OCI-LY7 (cell line): Measurements from ENCODE around the gene FOXP1. TPM values are rescaled to one million over a fixed set of nuclear protein-coding genes. Genes with fewer than 3 reads are reported as not detected.

Source experiments
- BruUV-seq: library from RNA; stranded (reverse); fragments of 400-500 nt; replicated peaks from 2 replicates; lab custom pipeline; 2021; lab: Mats Ljungman, UMichigan
- CTCF ChIA-PET: fragments of 300-600 bp; sonication (Branson Sonifier 250); formaldehyde crosslinking; loops from one replicate; lab custom pipeline; 2022; ENCODE audit warnings: antibody characterized with exemption; ENCODE audit not compliant: unreplicated experiment; lab: Charles Lee
- POLR2A ChIA-PET: fragments of 300-600 bp; sonication (Branson Sonifier 250); formaldehyde crosslinking; loops from one replicate; lab custom pipeline; 2022; ENCODE audit warnings: antibody characterized with exemption; lab: Charles Lee
- DNase-seq: peaks from one replicate; pipeline ENCODE4 v3.0.0-alpha.2; 2015; ENCODE audit warnings: low spot score
- H2AFZ ChIP-seq: fragments of 200-600 bp; sonication (generic), shearing (Covaris generic); 2 replicates; pipeline ENCODE4 v1.6.1; 2014; ENCODE audit warnings: mild to moderate bottlenecking, antibody characterized with exemption, low read length, moderate library complexity
- H3K27ac ChIP-seq: fragments of 200-600 bp; sonication (generic); 2 replicates; pipeline ENCODE4 v1.5.1; 2014; ENCODE audit warnings: mixed run types, low read depth, mild to moderate bottlenecking, moderate library complexity, low read length, inconsistent platforms; ENCODE audit not compliant: poor library complexity, severe bottlenecking
- H3K36me3 ChIP-seq: fragments of 200-600 bp; sonication (generic); 2 replicates; pipeline ENCODE4 v1.6.1; 2014; ENCODE audit warnings: mild to moderate bottlenecking, antibody characterized with exemption, low read length, moderate library complexity, mixed read lengths; ENCODE audit not compliant: insufficient read depth
- H3K4me1 ChIP-seq: fragments of 200-600 bp; sonication (generic); 2 replicates; pipeline ENCODE4 v1.5.1; 2014; ENCODE audit warnings: mild to moderate bottlenecking, low read length; ENCODE audit not compliant: insufficient read depth, poor library complexity, severe bottlenecking
- H3K4me2 ChIP-seq: fragments of 200-600 bp; sonication (generic); 2 replicates; pipeline ENCODE4 v1.6.1; 2014; ENCODE audit warnings: mild to moderate bottlenecking, low read length
- H3K4me3 ChIP-seq: fragments of 200-600 bp; sonication (generic); 2 replicates; pipeline ENCODE4 v1.5.1; 2014; ENCODE audit warnings: mild to moderate bottlenecking, low read depth, low read length; ENCODE audit not compliant: poor library complexity, severe bottlenecking
- H3K79me2 ChIP-seq: fragments of 200-600 bp; sonication (generic); 2 replicates; pipeline ENCODE4 v1.6.1; 2016; ENCODE audit warnings: low read depth, mild to moderate bottlenecking, low read length, moderate library complexity, mixed read lengths; ENCODE audit not compliant: insufficient read depth
- H3K9me2 ChIP-seq: fragments of 200-600 bp; sonication (generic); 2 replicates; pipeline ENCODE4 v1.6.1; 2016; ENCODE audit warnings: mild to moderate bottlenecking, low read length, mixed read lengths; ENCODE audit not compliant: insufficient read depth
- H3K9me3 ChIP-seq: fragments of 200-600 bp; sonication (generic); 2 replicates; pipeline ENCODE4 v1.6.1; 2014; ENCODE audit warnings: mild to moderate bottlenecking, mixed run types, low read length, mixed read lengths
- H4K20me1 ChIP-seq: fragments of 200-600 bp; sonication (generic); 2 replicates; pipeline ENCODE4 v1.6.1; 2014; ENCODE audit warnings: mild to moderate bottlenecking, antibody characterized with exemption, low read length, moderate library complexity, mixed read lengths; ENCODE audit not compliant: insufficient read depth
- EZH2phosphoT487 ChIP-seq: fragments of 200-600 bp; sonication (generic); IDR thresholded peaks from 2 replicates; pipeline ENCODE4 v1.6.1; 2018; ENCODE audit warnings: low read depth, borderline replicate concordance, mild to moderate bottlenecking, mixed run types, antibody characterized with exemption, low read length, moderate library complexity, mixed read lengths
- intact Hi-C: fragments of 100-400 bp; cut with micrococcal nuclease; formaldehyde crosslinking; loops from one replicate; pipeline ENCODE4 v1.10.0; 2022; ENCODE audit not compliant: unreplicated experiment
- total RNA-seq, 2 experiments: library from RNA; depleted of rRNA in 1 of 2; stranded (reverse); fragments of >200 nt in 1 of 2; shearing (Covaris generic) in 1 of 2; gene quantifications; 2 replicates each; pipeline ENCODE4 v1.2.3, GENCODE V29; 2014 to 2022
- TF ChIP-seq, protein P1 (sequence below): fragments of 200-600 bp; sonication (generic); conservative IDR thresholded peaks from 2 replicates; pipeline ENCODE4 v1.5.1; 2014; ENCODE audit warnings: mild to moderate bottlenecking, antibody characterized with exemption, low read length, moderate library complexity, mixed read lengths

FOXP1 gene
- total RNA-seq, 2 experiments from 2014 or later = 87.3 to 151 TPM

DNA sequence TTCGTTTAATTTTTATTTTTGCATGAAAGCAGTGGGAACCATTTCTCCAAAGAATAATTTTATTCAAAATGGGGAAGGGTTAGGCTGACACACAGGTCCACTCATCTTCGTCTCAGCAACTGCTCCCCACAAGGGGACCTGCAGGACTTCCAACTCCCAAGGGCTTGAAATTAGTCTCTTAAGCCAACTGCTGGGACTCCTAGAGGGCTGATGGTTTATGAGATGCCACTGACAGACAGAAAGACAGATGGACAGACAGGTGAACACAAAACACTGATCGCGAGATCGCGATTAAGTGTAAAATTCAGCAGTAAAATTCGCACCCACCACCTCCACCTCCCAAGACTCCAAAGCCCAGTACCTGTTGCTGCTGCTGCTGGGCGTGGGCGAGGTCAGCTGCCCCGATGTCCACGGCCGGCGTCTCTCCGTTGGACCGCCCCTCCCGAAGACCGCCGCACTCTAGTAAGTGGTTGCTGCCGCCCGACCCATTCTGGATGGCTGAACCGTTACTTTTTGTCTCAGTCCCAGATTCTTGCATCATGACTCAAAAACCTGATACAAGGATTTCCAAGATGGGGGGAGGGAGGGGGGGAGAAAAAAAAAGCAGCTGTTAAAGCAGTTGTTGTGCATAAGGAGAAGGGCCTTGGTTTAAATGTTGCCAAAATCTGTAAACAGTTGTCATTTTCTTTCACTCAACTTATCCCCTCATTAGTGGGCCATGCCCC is 385.5 kb downstream of the FOXP1 start:
- Histone ChIP-seq H3K9me2 (no peaks in the 10 kb centered on the region), H3K79me2 (no peaks in the 10 kb centered on the region), H3K4me3 (no peak overlapping the region), H3K9me3 (no peaks in the 10 kb centered on the region), H3K4me2 (no peak overlapping the region), H3K36me3 (peaks cover 25% of the 10 kb centered on the region), H4K20me1 (no peaks in the 10 kb centered on the region), H3K27ac (no peak overlapping the region), H3K4me1 (no peaks in the 10 kb centered on the region), H2AFZ (no peak overlapping the region)
- no peak for TF ChIP-seq EZH2phosphoT487
- TF ChIP-seq, protein P1, sequence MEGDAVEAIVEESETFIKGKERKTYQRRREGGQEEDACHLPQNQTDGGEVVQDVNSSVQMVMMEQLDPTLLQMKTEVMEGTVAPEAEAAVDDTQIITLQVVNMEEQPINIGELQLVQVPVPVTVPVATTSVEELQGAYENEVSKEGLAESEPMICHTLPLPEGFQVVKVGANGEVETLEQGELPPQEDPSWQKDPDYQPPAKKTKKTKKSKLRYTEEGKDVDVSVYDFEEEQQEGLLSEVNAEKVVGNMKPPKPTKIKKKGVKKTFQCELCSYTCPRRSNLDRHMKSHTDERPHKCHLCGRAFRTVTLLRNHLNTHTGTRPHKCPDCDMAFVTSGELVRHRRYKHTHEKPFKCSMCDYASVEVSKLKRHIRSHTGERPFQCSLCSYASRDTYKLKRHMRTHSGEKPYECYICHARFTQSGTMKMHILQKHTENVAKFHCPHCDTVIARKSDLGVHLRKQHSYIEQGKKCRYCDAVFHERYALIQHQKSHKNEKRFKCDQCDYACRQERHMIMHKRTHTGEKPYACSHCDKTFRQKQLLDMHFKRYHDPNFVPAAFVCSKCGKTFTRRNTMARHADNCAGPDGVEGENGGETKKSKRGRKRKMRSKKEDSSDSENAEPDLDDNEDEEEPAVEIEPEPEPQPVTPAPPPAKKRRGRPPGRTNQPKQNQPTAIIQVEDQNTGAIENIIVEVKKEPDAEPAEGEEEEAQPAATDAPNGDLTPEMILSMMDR = no peak
- intact Hi-C loops = no loop called here
- ChIA-PET POLR2A (interaction anchor here (0.6 to 0.9 kb wide), 2 partner anchors 18 to 1258 kb away, joined by 3 to 5 read pairs; no protein-coding TSS in a partner anchor), CTCF (no interaction called here)
- no peak for DNase-seq
- no TSS peak for BruUV-seq

DNA sequence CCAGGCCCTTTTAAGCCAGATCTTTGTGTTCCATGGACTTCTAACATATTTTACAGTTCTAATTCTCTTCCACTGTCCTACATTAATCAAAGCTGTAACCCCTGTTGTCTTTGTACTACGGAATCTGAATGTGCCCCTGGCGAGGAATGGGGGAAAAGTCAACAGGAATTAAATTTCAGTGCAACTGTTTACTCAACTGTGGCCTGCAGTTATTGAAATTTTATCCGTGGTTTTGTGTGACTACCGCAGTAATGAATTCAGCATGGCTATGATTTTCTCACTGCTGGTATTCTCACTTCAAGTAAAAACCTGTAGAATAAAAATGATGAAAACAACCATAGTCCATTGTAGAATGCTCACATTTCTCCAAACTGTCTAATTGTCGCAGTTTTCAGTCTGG is 388.0 kb downstream of the FOXP1 start:
- Histone ChIP-seq H3K4me1 (no peaks in the 10 kb centered on the region), H3K4me2 (no peak overlapping the region), H3K79me2 (no peaks in the 10 kb centered on the region), H3K9me3 (no peaks in the 10 kb centered on the region), H3K4me3 (no peak overlapping the region), H3K27ac (no peak overlapping the region), H3K9me2 (no peaks in the 10 kb centered on the region), H2AFZ (no peak overlapping the region), H4K20me1 (no peaks in the 10 kb centered on the region), H3K36me3 (peaks cover 25% of the 10 kb centered on the region)
- intact Hi-C loops = no loop called here
- ChIA-PET POLR2A (interaction anchor here (1.1 kb wide), 1 partner anchor 30 kb away, joined by 3 read pairs; no protein-coding TSS in a partner anchor), CTCF (no interaction called here)
- no peak for DNase-seq
- no peak for TF ChIP-seq EZH2phosphoT487
- TF ChIP-seq, protein P1 = no peak
- no TSS peak for BruUV-seq

DNA sequence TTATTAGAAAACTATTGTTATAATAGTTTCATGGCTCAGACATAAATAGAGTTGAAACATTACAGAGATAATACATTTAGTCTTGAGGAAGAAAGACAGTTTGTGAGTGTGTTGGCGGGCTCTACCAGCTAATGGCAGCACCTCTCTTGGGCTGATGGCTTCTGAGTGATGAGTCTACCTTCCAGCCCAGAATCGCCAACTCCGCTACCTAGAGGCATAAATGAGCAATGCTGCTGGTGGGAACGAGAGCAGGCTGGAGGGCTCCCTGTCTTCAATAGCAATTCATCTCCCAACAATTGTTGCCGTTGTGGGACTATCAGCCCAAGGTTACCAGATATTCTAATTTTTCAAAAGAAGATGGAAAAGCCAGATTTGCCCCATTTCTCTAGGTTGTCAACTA is 388.7 kb downstream of the FOXP1 start:
- no peaks in the 10 kb centered on the region for H3K9me2 ChIP-seq
- no peak overlapping the region for H3K27ac ChIP-seq
- H3K4me1 ChIP-seq = no peaks in the 10 kb centered on the region
- H3K4me3 ChIP-seq = no peak overlapping the region
- ChIA-PET POLR2A (interaction anchor here (0.7 to 0.8 kb wide), 2 partner anchors 9 to 29 kb away, joined by 3 to 6 read pairs; no protein-coding TSS in a partner anchor), CTCF (no interaction called here)
- H3K4me2 ChIP-seq = no peak overlapping the region
- intact Hi-C loops = no loop called here
- DNase-seq = no peak
- BruUV-seq = no TSS peak
- H3K9me3 ChIP-seq = no peaks in the 10 kb centered on the region
- no peaks in the 10 kb centered on the region for H4K20me1 ChIP-seq
- TF ChIP-seq, protein P1 = no peak
- TF ChIP-seq EZH2phosphoT487 = no peak
- peaks cover 25% of the 10 kb centered on the region for H3K36me3 ChIP-seq
- no peak overlapping the region for H2AFZ ChIP-seq
- H3K79me2 ChIP-seq = no peaks in the 10 kb centered on the region
